B cell (primary cell): ENCODE measurements around the gene ELK3. TPM values are rescaled to one million over a fixed set of nuclear protein-coding genes. Genes with fewer than 3 reads are reported as not detected.
A peak's percentile ranks its signal among the peaks of the same experiment; 100 is the strongest.

ENCODE experiments used
- ATAC-seq: fragments of 200-7000 bp; cut with Tn5 transposase; one replicate; pipeline ENCODE4 v1.10.0; 2021; ENCODE audit warnings: low read depth, mild to moderate bottlenecking, moderate number of reproducible peaks, moderate library complexity
- CTCF ChIA-PET: fragments of 350-600 bp; sonication (Branson Sonifier 250); formaldehyde crosslinking; loops from one replicate; lab custom pipeline; 2021; ENCODE audit warnings: antibody characterized with exemption, inconsistent platforms; lab: Charles Lee
- POLR2A ChIA-PET: fragments of 350-600 bp; sonication (Branson Sonifier 250); formaldehyde crosslinking; loops from one replicate; lab custom pipeline; 2021; ENCODE audit warnings: antibody characterized with exemption; lab: Charles Lee
- DNase-seq: peaks from one replicate; pipeline ENCODE4 v3.0.0; 2013
- H2AFZ ChIP-seq: 2 replicates; pipeline ENCODE4 v1.6.1; 2012; ENCODE audit warnings: mild to moderate bottlenecking, low read depth, low read length; ENCODE audit not compliant: insufficient read depth, poor library complexity, severe bottlenecking
- H3K27ac ChIP-seq, 2 donors: 1 replicate in 1 of 2; 2 replicates in 1 of 2; pipeline ENCODE4 v1.5.1; 2012 to 2013; ENCODE audit warnings: low read length in 2 of 2, mild to moderate bottlenecking in 2 of 2, moderate library complexity in 1 of 2
- H3K27me3 ChIP-seq, 4 experiments: fragments of 200-600 bp in 1 of 4; sonication (generic) in 1 of 4; replicated peaks in 1 of 4; 1 replicate in 2 of 4; 2 replicates in 2 of 4; pipeline versions ENCODE4 v1.6.1 to v1.7.0; 2013 to 2016; ENCODE audit warnings: low read length in 3 of 4, mild to moderate bottlenecking in 2 of 4, mixed read lengths in 1 of 4, moderate library complexity in 1 of 4; ENCODE audit not compliant: insufficient read depth in 4 of 4, control insufficient read depth in 3 of 4; ENCODE audit errors: control extremely low read depth in 1 of 4
- H3K36me3 ChIP-seq, 2 experiments: replicated peaks in 1 of 2; 1 replicate in 1 of 2; 2 replicates in 1 of 2; pipeline versions ENCODE4 v1.6.1 to v1.7.1; 2013; ENCODE audit warnings: low read length in 1 of 2; ENCODE audit not compliant: insufficient read depth in 2 of 2, control insufficient read depth in 1 of 2; ENCODE audit errors: control extremely low read depth in 1 of 2, extremely low read depth in 1 of 2
- H3K4me1 ChIP-seq, 2 donors: fragments of 200-600 bp in 1 of 2; sonication (generic) in 1 of 2; 1 replicate in 1 of 2; 2 replicates in 1 of 2; pipeline versions ENCODE4 v1.5.1 to v1.6.1; 2013 to 2017; ENCODE audit warnings: low read length in 2 of 2; ENCODE audit not compliant: control insufficient read depth in 2 of 2, insufficient read depth in 2 of 2
- H3K4me2 ChIP-seq: replicated peaks from 2 replicates; pipeline ENCODE3; 2012; ENCODE audit warnings: mild to moderate bottlenecking, low read depth, low read length; ENCODE audit not compliant: poor library complexity, severe bottlenecking
- H3K4me3 ChIP-seq, 5 experiments: fragments of 200-600 bp in 1 of 5; sonication (generic) in 1 of 5; 1 replicate in 3 of 5; 2 replicates in 2 of 5; pipeline versions ENCODE4 v1.5.1 to v1.7.0; 2011 to 2016; ENCODE audit warnings: low read length in 4 of 5, mild to moderate bottlenecking in 4 of 5, low read depth in 2 of 5, control low read depth in 1 of 5, moderate library complexity in 1 of 5; ENCODE audit not compliant: insufficient read depth in 1 of 5; ENCODE audit errors: control extremely low read depth in 1 of 5, extremely low read depth in 1 of 5
- H3K79me2 ChIP-seq: fragments of 200-600 bp; sonication (generic); one replicate; pipeline ENCODE4 v1.6.0; 2016; ENCODE audit warnings: low read length; ENCODE audit not compliant: control insufficient read depth, insufficient read depth
- H3K9ac ChIP-seq: fragments of 200-600 bp; sonication (generic); 2 replicates; pipeline ENCODE4 v1.6.1; 2017; ENCODE audit warnings: mild to moderate bottlenecking, low read length, moderate library complexity
- H3K9me3 ChIP-seq, 3 donors: one replicate each; pipeline versions ENCODE4 v1.6.1 to v1.7.1; 2013; ENCODE audit warnings: low read length in 2 of 3; ENCODE audit not compliant: control insufficient read depth in 2 of 3, insufficient read depth in 1 of 3; ENCODE audit errors: control extremely low read depth in 1 of 3
- H4K20me1 ChIP-seq: 2 replicates; pipeline ENCODE4 v1.6.0; 2012; ENCODE audit warnings: mild to moderate bottlenecking, low read length; ENCODE audit not compliant: insufficient read depth, control insufficient read depth, poor library complexity, severe bottlenecking
- H3K27ac Mint-ChIP-seq: one replicate; pipeline ENCODE4 v1.8.0; 2021; ENCODE audit warnings: mixed read lengths
- H3K27me3 Mint-ChIP-seq: one replicate; pipeline ENCODE4 v1.8.0; 2021; ENCODE audit warnings: mixed read lengths
- H3K4me1 Mint-ChIP-seq: one replicate; pipeline ENCODE4 v1.8.0; 2021; ENCODE audit warnings: mixed read lengths
- H3K4me3 Mint-ChIP-seq: one replicate; pipeline ENCODE4 v1.8.0; 2021; ENCODE audit warnings: mixed read lengths
- H3K9me3 Mint-ChIP-seq: one replicate; pipeline ENCODE4 v1.8.0; 2022; ENCODE audit warnings: mixed read lengths; ENCODE audit not compliant: insufficient read depth
- CTCF ChIP-seq: fragments of 200-600 bp; IDR thresholded peaks from one replicate; pipeline ENCODE4 v1.8.0; 2022; ENCODE audit warnings: antibody characterized with exemption, mild to moderate bottlenecking
- EZH2 ChIP-seq: IDR thresholded peaks from 2 replicates; pipeline ENCODE4 v1.6.1; 2012; ENCODE audit warnings: borderline replicate concordance, low read depth, mild to moderate bottlenecking, moderate library complexity, low read length; ENCODE audit not compliant: insufficient read depth, poor library complexity, severe bottlenecking
- WGBS: methylation state at CpG from one replicate; pipeline ENCODE4 v1.1.5; 2013; ENCODE audit warnings: missing lambda C conversion rate; ENCODE audit not compliant: insufficient coverage; 5-methylcytosine and 5-hydroxymethylcytosine counted together
- intact Hi-C: fragments of 100-400 bp; cut with micrococcal nuclease; formaldehyde crosslinking; loops from one replicate; pipeline ENCODE4 v1.10.0; 2022
- polyA plus RNA-seq: library from polyadenylated mRNA; depleted of rRNA; stranded (reverse); fragments of >200 nt; gene quantifications from 2 replicates; pipeline ENCODE4 v1.2.3, GENCODE V29; 2012
- total RNA-seq, 2 donors: library from RNA; stranded (reverse); fragments of 120-200 nt in 1 of 2; gene quantifications; 1 replicate in 1 of 2; 2 replicates in 1 of 2; pipeline versions ENCODE4 v1.2.3 to v1.2.4, GENCODE V29; 2013 to 2022

ELK3 gene
- total and polyA plus RNA-seq, 2 donors (not counting 1 experiment from before 2014, with no cell fraction given): 10.5 to 87.1 TPM

- Histone ChIP-seq H3K36me3 (no peaks in the 10 kb centered on the region), H3K4me1 (peaks cover 24 to 30% of the 10 kb centered on the region in 2 donors), H4K20me1 (no peaks in the 10 kb centered on the region), H3K27me3 (no peaks in the 10 kb centered on the region), H3K9ac (no peak overlapping the region), H2AFZ (no peak overlapping the region), H3K27ac (no peak overlapping the region), H3K9me3 (no peaks in the 10 kb centered on the region), H3K4me2 (no peak overlapping the region), H3K79me2 (no peaks in the 10 kb centered on the region), H3K4me3 (no peak overlapping the region)
- Mint-ChIP-seq H3K9me3 (no peaks in the 10 kb centered on the region), H3K27ac (no peak overlapping the region), H3K27me3 (no peaks in the 10 kb centered on the region), H3K4me3 (no peak overlapping the region), H3K4me1 (peaks cover 49% of the 10 kb centered on the region)
- intact Hi-C loops: no loop called here
- DNase-seq (no peak), ATAC-seq (no peak)
- WGBS: no CpG with 5 or more reads among the region's 2 CpGs
- TF ChIP-seq EZH2 (no peak), CTCF (no peak)
- CTCF ChIA-PET: no interaction called here
- POLR2A ChIA-PET: interaction anchor here (0.5 kb wide), 1 partner anchor 382 kb away, joined by 3 read pairs; no protein-coding TSS in a partner anchor
Measured at GRCh38 chr12:96187956-96188355, 6.2 kb upstream of the ELK3 start.

- H3K27ac ChIP-seq: no peak overlapping the region
- Mint-ChIP-seq H3K27me3 (no peaks in the 10 kb centered on the region), H3K4me3 (peak overlapping the region; percentile 80), H3K9me3 (no peaks in the 10 kb centered on the region), H3K4me1 (peaks cover 57% of the 10 kb centered on the region), H3K27ac (peak overlapping the region; percentile 7)
- CTCF ChIA-PET: interaction anchor here (0.7 to 1.8 kb wide), 5 partner anchors 19 to 26 kb away, joined by 3 to 13 read pairs (median 3); no protein-coding TSS in a partner anchor
- H2AFZ ChIP-seq: no peak overlapping the region
- DNase-seq: no peak
- peak overlapping the region in 1 of 5 experiments; percentile 40 for H3K4me3 ChIP-seq
- peaks cover 35 to 41% of the 10 kb centered on the region in 2 donors for H3K4me1 ChIP-seq
- no peaks in the 10 kb centered on the region for H3K36me3 ChIP-seq
- intact Hi-C loops: loop anchor here (1.0 to 10.0 kb wide), 3 partner anchors 26 to 332 kb away; partner anchors contain the start of gene SNRPF
- ATAC-seq: no peak
- peak overlapping the region; percentile 60 for H3K4me2 ChIP-seq
- TF ChIP-seq EZH2 (no peak), CTCF (no peak)
- H3K9me3 ChIP-seq: no peaks in the 10 kb centered on the region
- H3K27me3 ChIP-seq: no peaks in the 10 kb centered on the region
- H4K20me1 ChIP-seq: no peaks in the 10 kb centered on the region
- POLR2A ChIA-PET: no interaction called here
- WGBS: 100% methylated on average over 2 of the region's 5 CpGs
- H3K9ac ChIP-seq: no peak overlapping the region
- peaks cover under 1% of the 10 kb centered on the region for H3K79me2 ChIP-seq
Measured at GRCh38 chr12:96189781-96190180, 4.4 kb upstream of the ELK3 start.
